AML-193 (cell line): ENCODE measurements around the gene SEZ6L.

ENCODE experiments used
- DNase-seq, 2 experiments: peaks; one replicate each; lab custom pipeline; 2025; lab: John Stamatoyannopoulos, UW

SEZ6L gene

DNA sequence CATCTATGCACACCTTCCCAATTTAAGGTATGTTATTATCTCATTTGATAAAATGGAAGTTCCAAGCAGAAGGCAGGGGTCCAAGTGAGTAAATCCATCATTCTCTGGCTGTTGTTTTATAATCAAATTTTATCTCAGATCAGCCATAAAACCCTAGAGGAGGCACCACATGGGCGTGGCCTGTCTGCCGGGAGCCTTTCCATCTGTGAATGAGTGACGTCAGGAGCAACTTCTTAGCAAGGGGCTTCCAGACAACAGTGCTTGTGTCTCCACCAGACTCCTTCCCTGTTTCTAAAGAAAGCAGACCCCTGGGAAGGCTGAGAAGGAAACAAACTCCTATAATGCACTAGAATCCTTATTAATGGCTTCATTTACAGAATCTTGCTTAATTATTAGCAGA, 13.5 kb downstream of the SEZ6L start:
- DNase-seq: no peak

DNA sequence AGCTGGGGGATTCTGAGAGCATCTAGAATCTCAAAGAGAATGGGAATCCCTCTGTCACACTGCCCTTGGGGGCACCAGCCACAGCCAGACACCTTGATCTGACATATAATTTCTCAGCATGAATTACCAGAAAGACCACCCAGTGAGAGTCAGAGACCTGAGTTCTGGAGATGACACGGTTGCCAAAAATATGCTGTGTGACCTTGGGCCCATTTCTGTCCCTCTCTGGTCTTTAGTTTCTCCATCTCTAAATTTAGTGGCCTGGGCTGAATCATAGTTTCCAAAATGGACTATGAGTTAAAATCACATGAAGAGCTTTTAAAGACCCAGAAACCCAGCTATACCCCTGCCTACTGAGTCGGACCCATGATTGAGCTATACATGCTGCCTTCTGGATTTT, 15.9 kb downstream of the SEZ6L start:
- DNase-seq: no peak

DNA sequence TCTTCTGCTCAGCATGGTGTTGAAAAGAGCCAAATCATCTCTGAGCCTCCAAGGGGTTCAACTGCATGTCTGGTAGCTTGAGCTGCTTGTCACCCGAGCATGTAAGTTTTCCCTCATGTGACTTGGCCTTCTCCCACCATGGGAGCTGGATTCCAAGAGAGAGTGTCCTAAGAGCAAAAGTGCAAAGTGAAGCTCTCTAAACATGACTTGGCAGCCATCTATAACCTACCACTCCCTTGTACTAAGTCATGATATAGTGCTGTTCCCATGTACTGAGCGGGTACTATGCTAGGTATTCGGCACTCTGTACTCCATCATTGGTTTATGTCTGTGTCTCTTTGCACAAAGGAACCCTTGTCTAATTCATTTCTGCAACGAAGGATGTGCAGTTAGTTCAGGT, 19.1 kb downstream of the SEZ6L start:
- DNase-seq: no peak

DNA sequence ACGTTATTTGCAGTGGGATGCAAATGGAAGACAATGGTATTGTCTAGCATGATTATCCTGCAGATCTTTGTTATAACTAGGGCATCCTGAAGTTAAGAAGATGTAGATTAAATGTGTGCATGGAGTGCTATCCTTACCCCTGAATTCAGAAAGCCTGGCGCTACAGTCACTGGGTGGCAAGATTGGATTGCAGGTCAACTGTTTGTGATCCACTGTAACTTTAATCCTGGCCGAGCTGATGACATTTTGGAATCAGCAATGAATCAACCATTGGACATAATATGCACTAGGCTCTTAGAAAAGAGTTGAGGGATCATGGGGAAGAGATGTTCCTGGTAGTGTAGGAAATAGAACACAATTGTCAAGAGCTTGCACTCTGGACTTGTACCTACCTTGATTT, 25.1 kb downstream of the SEZ6L start:
- no peak for DNase-seq

DNA sequence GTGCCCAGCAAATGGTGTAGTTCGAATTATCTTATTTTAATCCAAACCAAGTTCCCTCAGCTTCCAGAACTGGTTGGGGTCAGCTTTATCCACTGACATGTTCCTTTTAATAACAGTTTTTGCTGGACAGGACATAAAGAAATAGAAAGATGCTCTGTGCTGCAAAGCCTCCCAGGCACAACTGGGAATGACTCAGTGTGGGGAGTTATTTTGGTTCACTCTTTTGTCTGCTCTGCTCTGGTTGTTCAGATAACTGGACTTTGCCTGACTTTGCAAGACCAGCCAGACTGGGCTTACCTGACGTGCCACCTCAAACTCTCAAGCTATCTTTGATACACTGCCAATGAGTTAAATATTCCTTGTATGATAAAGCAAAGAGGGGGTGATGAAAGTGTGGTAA, 25.6 kb downstream of the SEZ6L start:
- DNase-seq: no peak

DNA sequence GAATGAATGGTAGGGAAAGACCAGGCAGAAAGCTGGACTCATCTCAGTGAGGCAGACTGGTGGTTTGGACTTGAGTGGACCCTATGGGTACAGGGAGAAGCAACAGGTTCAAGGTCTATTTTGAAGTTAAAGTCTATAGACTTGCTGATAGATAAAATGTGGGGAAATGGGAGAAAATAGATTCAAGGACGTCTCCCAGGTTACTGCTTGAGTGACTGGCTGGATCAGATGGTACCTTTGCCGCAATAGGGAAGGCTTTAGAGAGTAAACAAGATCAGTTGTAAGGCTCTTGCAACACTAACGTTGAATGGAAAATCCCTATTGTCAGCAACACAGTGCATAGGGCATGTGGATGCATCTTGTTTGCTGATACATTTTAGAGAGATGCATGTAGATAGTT, 27.4 kb downstream of the SEZ6L start:
- DNase-seq: no peak

DNA sequence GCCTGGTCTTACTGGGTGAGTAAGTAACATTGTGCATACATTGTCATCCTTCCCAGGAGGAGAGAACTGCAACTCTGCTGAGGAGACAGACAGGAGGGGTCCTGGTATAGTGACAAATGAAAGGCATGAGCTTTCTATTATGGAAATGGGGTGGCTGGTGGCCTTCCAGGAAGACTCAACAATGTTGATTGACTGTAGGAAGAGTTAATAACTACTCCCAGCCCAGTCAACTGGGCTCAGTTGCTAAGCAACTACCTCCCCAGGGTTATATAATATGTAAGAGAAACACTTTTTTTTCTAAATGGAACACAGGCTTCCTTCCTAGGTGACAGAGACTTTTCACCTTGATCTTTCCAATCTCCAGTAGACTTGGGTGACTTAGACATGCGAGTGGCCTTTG, 28.2 kb downstream of the SEZ6L start:
- DNase-seq: no peak

DNA sequence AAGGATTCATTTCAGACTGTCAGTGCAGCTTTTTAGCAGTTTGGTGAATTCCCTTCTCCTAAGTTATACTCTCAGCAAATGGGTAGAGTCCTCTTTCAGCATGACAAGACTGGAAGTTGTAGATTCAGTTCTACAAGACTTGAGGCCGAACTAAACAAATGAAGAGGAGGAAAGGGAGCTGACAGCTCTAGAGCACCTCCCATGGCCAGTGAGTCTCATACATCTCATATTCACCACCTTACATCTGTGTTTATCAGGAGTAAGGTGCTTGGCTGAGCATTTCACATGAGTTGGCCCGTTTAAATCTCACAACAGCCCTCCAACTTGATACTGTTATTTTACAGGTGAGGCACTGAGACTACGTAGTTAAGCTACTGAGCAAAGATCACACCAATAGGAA, 30.4 kb downstream of the SEZ6L start:
- no peak for DNase-seq

DNA sequence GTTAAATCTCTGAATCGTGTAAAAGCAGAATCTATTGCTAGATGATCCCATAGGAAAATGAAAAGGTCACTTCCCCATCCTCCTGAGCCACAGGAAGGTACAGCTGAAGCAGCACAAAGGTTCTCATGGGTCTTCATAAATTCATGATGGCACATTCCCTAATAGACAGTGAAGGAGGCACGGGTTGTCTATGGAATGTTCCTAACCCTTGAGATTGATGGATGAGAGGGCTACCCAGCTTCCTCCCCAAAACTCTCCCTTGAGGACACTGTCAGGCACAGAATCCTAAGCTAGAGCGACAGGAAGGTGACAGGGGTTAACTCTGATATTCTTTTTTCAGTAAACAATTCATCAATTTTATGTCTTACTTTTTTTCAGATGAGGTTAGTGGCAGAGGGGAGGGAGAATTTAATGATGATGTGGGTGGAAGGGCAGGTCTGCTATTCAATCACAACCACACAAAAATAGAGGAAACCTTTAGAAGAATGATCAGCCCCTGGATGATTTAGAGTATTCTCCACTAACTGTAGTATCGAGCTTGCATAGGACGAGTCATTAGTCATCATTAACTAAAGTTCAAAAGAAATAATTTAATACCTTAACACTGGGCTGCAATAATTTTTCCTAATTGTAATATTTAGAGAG, 33.1 kb downstream of the SEZ6L start:
- no peak for DNase-seq

DNA sequence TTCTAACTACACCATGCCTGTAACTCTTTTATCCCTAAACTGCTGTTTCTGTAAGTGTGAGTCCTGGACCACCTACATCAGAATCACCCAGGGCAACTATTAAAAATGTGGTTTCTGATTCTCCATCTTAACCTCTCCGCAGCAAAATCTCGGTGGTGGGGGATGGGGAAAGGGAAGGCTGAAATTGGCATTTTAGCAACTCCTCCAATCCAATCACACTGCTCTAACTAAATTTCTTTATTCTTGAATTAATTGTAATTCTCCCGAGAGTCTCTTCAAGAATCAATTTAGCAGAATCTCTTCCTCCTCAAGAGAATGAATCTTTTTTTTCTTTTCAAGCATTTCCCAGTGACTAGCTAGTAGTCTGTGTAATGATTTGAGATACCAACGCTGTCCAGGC, 36.2 kb downstream of the SEZ6L start:
- no peak for DNase-seq

DNA sequence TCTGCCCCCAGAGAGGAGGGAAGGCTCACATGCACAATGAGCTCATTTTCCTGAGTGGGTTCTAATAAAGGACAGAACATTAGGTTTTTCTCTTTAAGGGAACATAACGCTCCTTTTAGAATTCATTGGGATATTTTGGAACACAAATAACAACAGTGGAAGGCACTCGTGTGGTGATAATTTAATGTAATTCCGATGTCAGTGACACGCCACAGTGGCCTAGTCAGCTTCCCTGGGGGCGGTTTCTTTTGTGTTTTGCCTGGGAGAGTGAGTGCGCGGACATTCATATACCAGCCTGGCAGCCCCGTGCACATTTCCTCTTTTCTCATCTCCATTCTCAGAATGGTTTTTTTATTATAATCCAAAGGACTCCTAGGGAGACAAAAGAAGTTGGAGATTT, 41.1 kb downstream of the SEZ6L start:
- DNase-seq: no peak

DNA sequence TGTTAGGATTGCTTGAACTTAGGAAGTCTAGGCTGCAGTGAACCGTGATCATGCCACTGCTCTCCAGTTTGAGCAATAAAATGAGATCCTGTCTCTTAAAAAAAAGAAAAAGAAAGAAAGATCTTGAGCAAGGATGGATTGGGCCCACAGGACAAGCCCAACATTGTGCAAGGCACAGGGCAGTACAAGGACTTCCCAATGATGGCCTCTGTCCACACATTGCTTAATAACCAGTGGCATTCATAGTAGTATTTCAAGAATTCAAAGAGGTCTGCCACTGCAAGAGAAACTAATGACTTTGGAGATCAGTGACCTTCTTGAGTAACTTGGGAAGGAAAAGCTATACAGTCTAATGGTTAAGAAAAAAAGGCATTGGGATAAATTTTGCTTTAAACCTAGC, 44.6 kb downstream of the SEZ6L start:
- no peak for DNase-seq

DNA sequence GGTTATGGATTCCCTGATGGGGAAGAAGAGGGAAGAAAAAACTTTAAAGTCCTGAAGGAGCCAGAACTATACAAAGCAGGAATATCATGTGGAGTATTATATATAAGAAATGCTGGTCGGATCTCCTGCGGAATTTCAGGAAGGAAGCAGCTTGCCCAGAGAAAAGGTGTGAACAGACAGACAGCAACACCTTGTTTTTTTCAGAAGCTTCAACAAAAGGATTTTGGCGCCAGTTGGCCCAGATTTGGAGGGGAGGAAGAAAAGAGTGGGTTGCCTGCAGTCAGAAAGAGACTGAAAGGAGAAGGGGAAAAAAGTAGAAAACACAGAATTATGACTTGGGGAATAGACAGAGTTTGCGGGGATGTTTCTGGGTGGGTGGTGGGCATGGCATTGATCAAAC, 45.2 kb downstream of the SEZ6L start:
- DNase-seq: no peak

DNA sequence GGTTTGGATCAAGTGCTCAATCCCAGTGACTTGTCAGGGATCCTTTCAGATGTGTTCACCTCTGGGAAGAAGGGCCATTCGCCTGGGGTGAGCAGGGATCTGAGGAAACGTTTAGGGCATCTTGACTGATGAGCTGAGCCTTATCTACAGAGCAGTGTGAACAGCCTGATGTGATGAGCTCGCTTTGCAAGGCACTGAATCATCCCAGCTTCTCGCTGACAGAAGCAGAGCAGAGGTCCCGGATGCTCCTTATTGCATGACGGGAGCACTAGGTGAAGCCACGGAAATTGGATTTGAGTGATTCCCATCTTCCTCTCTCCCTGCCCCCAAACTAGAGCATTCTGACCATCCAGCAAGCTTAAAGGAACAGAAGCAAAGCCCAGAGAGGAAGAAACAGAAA, 46.5 kb downstream of the SEZ6L start:
- DNase-seq: no peak

DNA sequence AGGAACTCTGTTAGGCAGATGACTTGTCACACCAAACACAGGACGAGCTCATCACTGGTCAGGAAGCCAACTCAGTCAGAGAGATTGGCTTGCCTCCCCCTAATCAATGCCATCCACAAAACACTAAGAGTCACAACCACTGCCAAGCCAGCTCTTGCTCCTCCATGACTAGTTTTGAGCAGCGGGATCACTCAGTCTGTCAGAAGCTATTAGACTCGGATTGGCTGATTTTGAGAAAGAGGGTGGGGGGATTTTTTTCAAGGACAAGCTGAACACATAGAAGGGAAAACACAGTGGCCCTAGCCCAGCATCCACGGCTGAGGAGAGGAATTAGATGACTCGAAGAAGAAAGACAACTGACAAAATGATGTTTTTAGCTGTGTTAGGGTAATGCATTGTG, 55.9 kb downstream of the SEZ6L start:
- no peak for DNase-seq

DNA sequence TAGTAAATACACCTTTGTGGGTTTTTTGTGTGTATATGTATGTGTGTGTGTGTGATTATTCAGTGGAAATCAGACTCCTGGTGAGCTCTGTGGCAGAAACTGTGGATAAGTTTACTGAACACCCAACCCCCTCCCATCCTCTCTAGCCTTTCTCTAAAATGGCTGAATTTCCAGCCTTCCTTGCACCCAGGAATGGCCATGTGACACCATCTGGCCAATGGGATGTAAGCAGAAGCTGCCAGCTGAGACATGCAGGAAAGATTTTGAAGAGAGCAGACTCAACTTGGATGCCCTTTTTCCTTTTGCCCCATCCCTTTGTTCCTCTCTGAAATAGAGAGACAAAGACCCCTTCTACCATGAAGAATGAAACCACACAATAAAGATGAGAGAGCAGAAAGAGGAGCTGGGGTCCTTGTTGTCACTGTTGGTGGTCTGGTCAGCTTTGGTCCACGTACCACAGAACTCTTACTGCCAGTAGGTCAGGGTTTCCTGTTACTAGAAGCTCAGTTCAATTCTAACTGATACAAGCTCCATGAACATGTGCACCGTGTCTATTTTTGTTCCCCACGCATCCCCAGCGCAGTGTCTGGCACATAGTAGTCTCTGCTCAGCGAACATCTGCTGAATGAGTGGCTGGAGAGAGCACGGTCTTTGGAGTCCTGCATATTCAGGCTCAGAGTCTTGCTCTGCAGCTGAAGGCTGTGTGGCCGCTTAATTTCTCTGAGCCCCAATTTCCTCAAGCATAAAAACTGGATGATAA, 57.5 kb downstream of the SEZ6L start:
- DNase-seq: no peak

DNA sequence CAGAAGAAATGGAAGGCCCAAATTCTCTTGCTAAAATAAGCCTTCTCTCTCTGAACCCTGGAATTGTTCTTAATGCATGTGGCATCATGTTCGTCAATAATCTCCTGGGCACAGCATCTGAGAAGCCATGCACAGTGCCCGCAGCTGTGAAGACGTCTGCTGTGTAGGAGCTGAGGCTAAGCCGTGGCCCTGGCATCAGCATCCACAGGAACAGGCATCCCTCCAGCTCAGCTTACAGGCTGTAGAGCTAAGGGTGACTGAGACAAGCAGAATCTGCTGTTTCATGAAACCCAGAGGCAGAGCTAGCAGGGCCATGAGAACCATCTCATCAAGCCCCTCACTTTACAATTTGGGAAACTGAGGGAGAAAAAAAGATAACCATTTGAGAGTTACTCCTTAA, 60.6 kb downstream of the SEZ6L start:
- no peak for DNase-seq

DNA sequence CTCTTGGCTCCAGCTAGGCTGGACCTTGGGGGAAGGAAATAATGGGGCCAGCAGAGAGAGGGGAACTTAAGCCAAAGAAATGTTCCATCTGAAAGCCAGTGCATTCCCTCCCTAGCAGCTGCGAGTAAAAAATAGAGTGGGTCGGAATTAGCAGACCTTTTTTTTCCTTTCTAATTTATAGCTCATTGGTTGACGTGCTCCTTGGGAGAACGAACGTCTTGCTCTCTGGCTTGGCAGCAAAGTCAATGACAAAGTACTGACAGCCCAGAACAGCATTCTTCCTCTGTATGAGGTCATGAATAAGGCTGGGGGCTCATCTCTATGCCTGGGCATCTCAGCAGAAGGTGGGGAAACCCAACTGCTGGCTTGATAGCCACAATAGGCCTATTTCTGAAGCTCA, 65.0 kb downstream of the SEZ6L start:
- no peak for DNase-seq

DNA sequence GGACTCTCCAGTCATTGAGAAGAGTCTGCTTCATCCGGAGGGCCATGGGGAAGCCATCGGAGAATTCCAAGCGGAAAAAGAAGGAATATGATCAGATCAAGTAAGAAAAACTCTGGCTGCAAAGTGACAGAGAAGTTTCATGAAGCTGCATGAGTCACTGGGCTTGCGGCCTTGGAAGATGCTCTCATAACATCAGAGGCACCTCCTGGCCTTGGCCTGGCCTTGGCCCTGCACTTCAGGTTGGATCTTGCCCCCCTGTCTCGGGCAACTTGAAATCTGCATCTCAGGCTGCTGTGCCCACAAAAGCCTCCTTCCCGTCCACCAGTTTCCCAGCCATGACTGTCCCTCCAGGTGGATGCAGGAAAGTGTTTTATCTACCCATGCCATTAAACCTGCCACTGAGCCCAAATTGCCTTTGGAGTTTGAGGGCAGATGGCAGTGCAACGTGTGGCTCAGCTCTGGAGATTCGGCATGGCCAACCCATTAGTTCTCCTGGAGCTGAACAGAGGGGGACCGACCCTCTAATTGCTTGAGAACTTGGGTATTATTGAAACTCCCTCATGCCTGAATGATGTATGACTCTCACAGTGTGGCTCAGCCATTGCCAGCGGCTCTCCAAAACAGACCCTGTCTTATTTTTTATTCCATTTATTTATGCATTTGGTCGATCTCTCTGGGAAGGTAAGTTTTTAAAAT, 66.7 kb downstream of the SEZ6L start:
- DNase-seq: no peak

DNA sequence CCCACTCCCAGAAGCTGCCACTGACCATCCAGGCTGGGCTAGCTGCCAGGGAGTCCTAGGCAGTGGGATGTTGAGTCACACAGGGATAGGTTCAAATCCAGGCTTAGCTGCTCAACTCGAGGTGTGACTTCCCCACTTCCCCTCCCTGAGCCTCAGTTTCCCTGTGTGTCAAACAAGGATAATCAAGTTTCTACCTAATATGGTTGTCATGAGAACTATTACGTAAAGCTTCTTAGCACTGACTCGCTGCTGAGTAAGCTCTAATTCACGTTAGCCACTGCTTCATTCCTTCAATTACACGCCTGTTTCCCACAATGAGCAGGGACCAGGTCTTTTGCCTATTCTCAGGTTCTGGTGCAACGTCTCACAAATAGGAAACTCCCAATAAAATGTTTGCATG, 67.7 kb downstream of the SEZ6L start:
- no peak for DNase-seq

DNA sequence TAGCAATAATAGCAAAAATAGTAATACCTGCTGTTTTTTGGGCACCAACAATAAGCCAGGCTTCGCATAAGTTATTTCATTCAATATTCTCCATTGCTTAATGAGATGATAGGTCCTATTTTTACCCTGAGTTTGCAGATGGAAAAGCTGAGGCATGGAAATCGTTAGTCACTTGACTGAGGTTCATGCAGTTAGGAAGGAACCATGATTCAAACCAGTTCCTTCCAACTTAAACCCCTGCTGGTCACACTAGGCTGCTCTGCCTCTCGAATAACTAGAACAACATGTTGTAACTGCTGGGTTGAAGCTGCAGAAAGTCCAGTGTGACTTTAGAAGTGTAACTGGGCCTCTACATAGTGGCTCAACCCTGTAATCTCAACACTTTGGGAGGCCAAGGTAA, 69.3 kb downstream of the SEZ6L start:
- no peak for DNase-seq

DNA sequence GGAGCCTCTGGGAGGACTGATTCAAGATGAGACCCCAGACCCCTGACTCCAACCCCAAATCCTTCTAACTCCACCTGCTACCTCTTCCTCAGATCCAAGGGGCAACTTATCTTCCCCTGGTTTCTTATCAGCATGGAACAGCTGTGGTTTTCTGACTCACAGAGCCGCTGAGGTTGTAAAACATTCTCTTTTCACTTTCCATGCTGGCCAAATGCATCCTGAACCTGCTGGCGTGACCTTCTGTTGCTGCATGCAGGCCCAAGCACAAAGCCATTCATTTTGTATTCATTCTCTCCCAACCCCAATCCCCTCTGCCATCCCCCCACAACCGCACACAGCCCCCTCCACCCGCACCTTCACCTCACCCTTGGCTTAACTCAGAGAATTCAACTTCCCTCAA, 70.3 kb downstream of the SEZ6L start:
- no peak for DNase-seq

DNA sequence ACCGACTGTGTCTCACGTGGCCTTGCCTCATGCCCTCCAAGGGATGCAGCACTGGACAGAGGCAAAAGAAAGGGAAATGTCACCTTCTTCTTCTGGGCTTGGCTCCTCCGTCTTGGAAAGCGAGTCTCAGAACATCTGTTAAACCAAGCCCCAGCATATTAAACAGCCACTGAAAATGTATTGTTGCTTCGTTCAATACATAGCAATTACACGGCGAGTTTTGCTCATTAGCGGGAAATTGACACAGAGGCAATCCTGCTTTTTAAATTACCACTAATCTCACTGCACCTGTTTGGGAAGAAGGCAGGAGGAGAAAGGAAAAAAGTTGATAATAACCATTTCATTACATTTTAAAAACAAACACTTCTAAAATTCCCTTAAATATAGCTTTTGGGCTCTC, 72.1 kb downstream of the SEZ6L start:
- no peak for DNase-seq

DNA sequence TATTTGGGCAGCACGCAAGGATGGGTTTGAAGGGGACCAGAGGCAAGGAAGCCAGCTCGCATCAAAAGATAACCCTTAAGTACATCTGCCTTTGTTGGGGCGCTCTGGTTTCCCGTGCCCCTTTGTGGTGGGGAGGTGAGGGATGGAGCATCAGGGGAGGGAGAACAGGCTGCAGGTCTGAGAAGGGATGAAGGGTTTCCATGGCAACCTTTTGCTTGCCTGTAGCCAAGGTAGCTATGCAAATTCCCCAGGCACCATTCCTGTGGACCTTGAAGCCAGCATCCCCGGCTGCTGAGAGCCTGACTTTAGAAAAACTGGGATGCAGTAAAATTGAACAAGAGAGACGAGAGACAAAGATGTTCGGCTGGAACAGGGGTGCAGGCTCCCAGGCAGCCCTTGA, 75.7 kb downstream of the SEZ6L start:
- no peak for DNase-seq
